GM18508 (cell line): ENCODE measurements around the gene CLDN14.

Source experiments
- ATAC-seq: cut with Tn5 transposase; IDR thresholded peaks from one replicate; pipeline ENCODE4 v1.9.1; 2021; ENCODE audit warnings: moderate number of reproducible peaks; ENCODE audit not compliant: insufficient read depth, unreplicated experiment

The CLDN14 gene

DNA sequence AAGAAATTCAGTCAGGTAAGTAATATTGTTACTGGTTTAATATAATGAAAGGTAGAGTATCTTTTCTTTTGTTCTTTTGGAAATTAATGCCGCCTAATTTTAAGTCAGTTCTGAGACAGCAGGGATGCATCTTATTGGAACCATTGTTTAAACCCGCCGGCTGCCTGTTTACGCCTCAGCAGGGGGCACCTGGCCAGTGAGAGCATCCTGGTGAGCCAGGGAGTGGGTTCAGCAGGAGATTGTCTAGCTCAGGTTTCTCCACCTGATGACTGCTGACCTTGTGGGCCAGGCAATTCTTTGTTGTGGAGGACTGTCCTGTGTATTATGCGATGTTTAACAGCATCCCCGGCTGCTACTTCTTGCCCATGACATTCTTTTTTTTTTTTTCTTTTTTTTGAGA lies 64.5 kb downstream of the CLDN14 start:
- ATAC-seq = no peak

DNA sequence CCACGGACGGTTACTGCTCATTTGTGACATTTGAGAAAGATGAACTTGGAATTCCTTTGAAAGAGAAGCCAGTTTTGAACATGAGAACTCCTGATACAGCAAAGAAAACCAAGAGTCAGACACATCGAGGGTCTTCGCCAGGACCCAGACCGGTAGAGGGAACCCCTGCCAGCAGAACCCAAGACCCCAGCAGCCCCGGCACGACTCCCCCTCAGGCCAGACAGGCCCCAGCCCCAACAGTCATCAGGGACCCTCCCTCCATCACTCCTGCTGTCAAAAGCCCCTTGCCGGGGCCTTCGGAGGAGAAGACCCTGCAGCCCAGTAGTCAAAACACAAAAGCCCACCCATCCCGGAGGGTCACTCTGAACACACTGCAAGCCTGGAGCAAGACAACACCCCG lies 67.0 kb downstream of the CLDN14 start:
- ATAC-seq = no peak

DNA sequence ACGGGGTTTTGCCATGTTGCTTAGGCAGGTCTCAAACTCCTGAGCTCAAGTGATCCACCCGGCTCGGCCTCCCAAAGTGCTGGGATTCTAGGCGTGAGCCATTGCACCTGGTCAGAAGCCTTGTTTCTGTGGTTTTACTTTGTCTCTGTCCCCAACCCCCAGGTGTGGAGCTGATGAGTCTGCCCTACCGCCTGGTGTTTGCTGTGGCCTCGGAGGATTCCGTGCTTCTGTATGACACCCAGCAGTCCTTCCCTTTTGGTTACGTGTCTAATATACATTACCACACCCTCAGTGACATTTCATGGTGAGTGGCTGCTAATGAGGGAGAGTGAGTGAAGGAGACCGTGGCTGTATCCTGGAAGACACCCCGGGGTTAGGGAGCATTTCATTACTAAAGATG lies 68.6 kb downstream of the CLDN14 start:
- ATAC-seq = no peak
